GM13977 (cell line): ENCODE results near the gene KRT9.
A peak's percentile ranks its signal among the peaks of the same experiment; 100 is the strongest.
"Not testable (repeated sequence)": the region's sequence is repeated elsewhere in the genome, so short reads cannot be mapped to it uniquely, and the experiment has no call there.

Experiments used
- DNase-seq: peaks from one replicate; pipeline ENCODE4 v3.0.0; 2012; ENCODE audit warnings: low spot score
- in situ Hi-C: fragments of 300-500 bp; cut with MboI; formaldehyde crosslinking; loops from one replicate; pipeline ENCODE4 v1.12.0; 2022; ENCODE audit warnings: low sequenced_read_pairs, low pct_unique_long_range_greater_than_20kb, mixed read lengths, inconsistent platforms; ENCODE audit not compliant: unreplicated experiment
- TF ChIP-seq, protein P1 (sequence below): IDR thresholded peaks from 2 replicates; pipeline ENCODE4 v1.5.1; 2012; ENCODE audit warnings: mild to moderate bottlenecking, control low read depth; ENCODE audit not compliant: insufficient read depth; ENCODE audit errors: extremely low read depth, missing control alignments

KRT9 gene

GRCh38 chr17:41580687-41581365, 9.0 kb upstream of the KRT9 start:
- in situ Hi-C loops, result loop anchor here (25.0 kb wide), 1 partner anchor 94 kb away; the partner anchor contains the start of genes KRT35 and KRT36
- TF ChIP-seq, protein P1, sequence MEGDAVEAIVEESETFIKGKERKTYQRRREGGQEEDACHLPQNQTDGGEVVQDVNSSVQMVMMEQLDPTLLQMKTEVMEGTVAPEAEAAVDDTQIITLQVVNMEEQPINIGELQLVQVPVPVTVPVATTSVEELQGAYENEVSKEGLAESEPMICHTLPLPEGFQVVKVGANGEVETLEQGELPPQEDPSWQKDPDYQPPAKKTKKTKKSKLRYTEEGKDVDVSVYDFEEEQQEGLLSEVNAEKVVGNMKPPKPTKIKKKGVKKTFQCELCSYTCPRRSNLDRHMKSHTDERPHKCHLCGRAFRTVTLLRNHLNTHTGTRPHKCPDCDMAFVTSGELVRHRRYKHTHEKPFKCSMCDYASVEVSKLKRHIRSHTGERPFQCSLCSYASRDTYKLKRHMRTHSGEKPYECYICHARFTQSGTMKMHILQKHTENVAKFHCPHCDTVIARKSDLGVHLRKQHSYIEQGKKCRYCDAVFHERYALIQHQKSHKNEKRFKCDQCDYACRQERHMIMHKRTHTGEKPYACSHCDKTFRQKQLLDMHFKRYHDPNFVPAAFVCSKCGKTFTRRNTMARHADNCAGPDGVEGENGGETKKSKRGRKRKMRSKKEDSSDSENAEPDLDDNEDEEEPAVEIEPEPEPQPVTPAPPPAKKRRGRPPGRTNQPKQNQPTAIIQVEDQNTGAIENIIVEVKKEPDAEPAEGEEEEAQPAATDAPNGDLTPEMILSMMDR, result no peak
- no peak for DNase-seq

GRCh38 chr17:41580244-41580575, 8.4 kb upstream of the KRT9 start:
- TF ChIP-seq, protein P1, result no peak
- no peak for DNase-seq
- in situ Hi-C loops, result loop anchor here (25.0 kb wide), 1 partner anchor 93 kb away; the partner anchor contains the start of genes KRT35 and KRT36

- in situ Hi-C loops, result loop anchor here (25.0 kb wide), 1 partner anchor 92 kb away; the partner anchor contains the start of genes KRT35 and KRT36
- TF ChIP-seq, protein P1, result peak; percentile 65
- DNase-seq, result peak; percentile 93
Observed at GRCh38 chr17:41579484-41580243, 7.8 kb upstream of the KRT9 start.

GRCh38 chr17:41578971-41579370, 7.1 kb upstream of the KRT9 start:
- no peak for DNase-seq
- in situ Hi-C loops, result loop anchor here (25.0 kb wide), 1 partner anchor 92 kb away; the partner anchor contains the start of genes KRT35 and KRT36
- TF ChIP-seq, protein P1, result no peak

GRCh38 chr17:41578538-41578937, 6.7 kb upstream of the KRT9 start:
- in situ Hi-C loops, result loop anchor here (25.0 kb wide), 1 partner anchor 91 kb away; the partner anchor contains the start of genes KRT35 and KRT36
- no peak for DNase-seq
- TF ChIP-seq, protein P1, result no peak

GRCh38 chr17:41576740-41577139, 4.9 kb upstream of the KRT9 start:
- not testable (repeated sequence) for DNase-seq
- in situ Hi-C loops, result loop anchor here (25.0 kb wide), 1 partner anchor 89 kb away; the partner anchor contains the start of genes KRT35 and KRT36

GRCh38 chr17:41575336-41575735, 3.5 kb upstream of the KRT9 start:
- in situ Hi-C loops, result loop anchor here (25.0 kb wide), 1 partner anchor 88 kb away; the partner anchor contains the start of genes KRT35 and KRT36
- no peak for DNase-seq
- TF ChIP-seq, protein P1, result no peak
